ENCODE data around the gene PTDSS2.

Gene PTDSS2

DNA sequence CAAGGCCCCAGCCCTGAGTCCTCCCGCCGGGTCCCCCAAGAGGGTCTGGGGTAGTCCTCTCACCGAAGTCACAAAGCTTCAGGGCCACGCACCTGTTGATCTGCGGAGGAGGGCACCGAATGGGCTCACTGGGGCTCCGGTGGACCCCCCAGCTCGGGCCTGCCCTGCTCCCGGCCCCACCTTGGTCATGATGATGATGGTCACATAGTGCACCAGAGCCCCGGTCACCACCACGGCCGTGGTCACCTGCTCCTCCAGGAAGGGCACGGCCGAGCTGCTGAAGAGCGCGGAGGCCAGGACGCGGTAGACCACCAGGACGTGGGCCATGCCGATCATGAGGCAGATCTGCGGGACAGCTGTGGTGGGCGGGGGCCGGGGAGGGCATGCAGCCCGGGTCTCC, 21.8 kb upstream of the PTDSS2 start:
- Histone ChIP-seq H3K4me1 (ENCODE audit: low read length) (no peaks in the 10 kb centered on the region), H3K4me3 (ENCODE audit: low read length) (no peak overlapping the region), H3K79me2 (ENCODE audit: low read length) (no peaks in the 10 kb centered on the region), H4K20me1 (ENCODE audit: insufficient read depth, low read length) (no peaks in the 10 kb centered on the region), H3K9me2 (replicated peaks; ENCODE audit: insufficient read depth, low read length) (no peaks in the 10 kb centered on the region), H2AFZ (ENCODE audit: low read length) (no peak overlapping the region), H3K4me2 (ENCODE audit: low read depth, low read length) (no peak overlapping the region), H3K9me3 (replicated peaks; ENCODE audit: insufficient read depth, low read length) (no peaks in the 10 kb centered on the region), H3K36me3 (replicated peaks; ENCODE audit: insufficient read depth, low read length) (no peaks in the 10 kb centered on the region), H3K27ac (ENCODE audit: low read length) (no peak overlapping the region), H3K9ac (ENCODE audit: low read length) (no peak overlapping the region), H3F3A (ENCODE audit: insufficient read depth, low read length) (no peaks in the 10 kb centered on the region), H3K27me3 (replicated peaks; ENCODE audit: insufficient read depth, low read length) (peaks cover 31% of the 10 kb centered on the region)
- no peak for DNase-seq
- no peak for TF ChIP-seq EZH2 (optimal IDR thresholded peaks at IDR 0.05; ENCODE audit: low read depth, low read length)
- TF ChIP-seq, protein P1, sequence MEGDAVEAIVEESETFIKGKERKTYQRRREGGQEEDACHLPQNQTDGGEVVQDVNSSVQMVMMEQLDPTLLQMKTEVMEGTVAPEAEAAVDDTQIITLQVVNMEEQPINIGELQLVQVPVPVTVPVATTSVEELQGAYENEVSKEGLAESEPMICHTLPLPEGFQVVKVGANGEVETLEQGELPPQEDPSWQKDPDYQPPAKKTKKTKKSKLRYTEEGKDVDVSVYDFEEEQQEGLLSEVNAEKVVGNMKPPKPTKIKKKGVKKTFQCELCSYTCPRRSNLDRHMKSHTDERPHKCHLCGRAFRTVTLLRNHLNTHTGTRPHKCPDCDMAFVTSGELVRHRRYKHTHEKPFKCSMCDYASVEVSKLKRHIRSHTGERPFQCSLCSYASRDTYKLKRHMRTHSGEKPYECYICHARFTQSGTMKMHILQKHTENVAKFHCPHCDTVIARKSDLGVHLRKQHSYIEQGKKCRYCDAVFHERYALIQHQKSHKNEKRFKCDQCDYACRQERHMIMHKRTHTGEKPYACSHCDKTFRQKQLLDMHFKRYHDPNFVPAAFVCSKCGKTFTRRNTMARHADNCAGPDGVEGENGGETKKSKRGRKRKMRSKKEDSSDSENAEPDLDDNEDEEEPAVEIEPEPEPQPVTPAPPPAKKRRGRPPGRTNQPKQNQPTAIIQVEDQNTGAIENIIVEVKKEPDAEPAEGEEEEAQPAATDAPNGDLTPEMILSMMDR (IDR thresholded peaks at IDR 0.05; ENCODE audit: low read length) = no peak
- TF ChIP-seq EZH2phosphoT487 (IDR thresholded peaks at IDR 0.05; ENCODE audit: low read length) = no peak

DNA sequence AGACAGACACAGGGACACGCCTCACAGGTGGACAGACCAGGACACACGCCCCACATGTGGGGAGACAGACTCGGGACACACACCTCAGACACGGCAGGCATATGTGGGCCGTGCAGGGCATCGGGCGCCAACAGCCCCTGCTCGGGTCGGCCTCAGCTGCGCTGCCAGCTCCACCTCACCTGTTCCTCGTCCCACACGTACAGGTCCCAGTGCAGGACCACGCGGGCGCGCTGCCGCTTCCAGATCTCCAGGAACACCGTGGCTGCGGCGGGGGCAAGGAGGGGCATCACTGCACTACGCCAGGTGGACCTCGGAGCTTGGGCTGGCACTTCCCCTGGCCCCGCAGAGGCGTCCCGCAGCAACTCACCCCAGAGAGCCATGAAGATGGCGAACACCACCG, 20.7 kb upstream of the PTDSS2 start:
- Histone ChIP-seq H3K79me2 (ENCODE audit: low read length) (no peaks in the 10 kb centered on the region), H3K9me2 (replicated peaks; ENCODE audit: insufficient read depth, low read length) (no peaks in the 10 kb centered on the region), H3K9ac (ENCODE audit: low read length) (no peak overlapping the region), H3K4me3 (ENCODE audit: low read length) (no peak overlapping the region), H3K27me3 (replicated peaks; ENCODE audit: insufficient read depth, low read length) (peaks cover 22% of the 10 kb centered on the region), H3F3A (ENCODE audit: insufficient read depth, low read length) (no peaks in the 10 kb centered on the region), H3K27ac (ENCODE audit: low read length) (no peak overlapping the region), H3K4me2 (ENCODE audit: low read depth, low read length) (no peak overlapping the region), H3K36me3 (replicated peaks; ENCODE audit: insufficient read depth, low read length) (no peaks in the 10 kb centered on the region), H3K9me3 (replicated peaks; ENCODE audit: insufficient read depth, low read length) (no peaks in the 10 kb centered on the region), H2AFZ (ENCODE audit: low read length) (no peak overlapping the region), H4K20me1 (ENCODE audit: insufficient read depth, low read length) (no peaks in the 10 kb centered on the region), H3K4me1 (ENCODE audit: low read length) (no peaks in the 10 kb centered on the region)
- no peak for DNase-seq
- TF ChIP-seq, protein P1 (IDR thresholded peaks at IDR 0.05; ENCODE audit: low read length) = no peak
- TF ChIP-seq EZH2 (optimal IDR thresholded peaks at IDR 0.05; ENCODE audit: low read depth, low read length) (no peak), EZH2phosphoT487 (IDR thresholded peaks at IDR 0.05; ENCODE audit: low read length) (no peak)

DNA sequence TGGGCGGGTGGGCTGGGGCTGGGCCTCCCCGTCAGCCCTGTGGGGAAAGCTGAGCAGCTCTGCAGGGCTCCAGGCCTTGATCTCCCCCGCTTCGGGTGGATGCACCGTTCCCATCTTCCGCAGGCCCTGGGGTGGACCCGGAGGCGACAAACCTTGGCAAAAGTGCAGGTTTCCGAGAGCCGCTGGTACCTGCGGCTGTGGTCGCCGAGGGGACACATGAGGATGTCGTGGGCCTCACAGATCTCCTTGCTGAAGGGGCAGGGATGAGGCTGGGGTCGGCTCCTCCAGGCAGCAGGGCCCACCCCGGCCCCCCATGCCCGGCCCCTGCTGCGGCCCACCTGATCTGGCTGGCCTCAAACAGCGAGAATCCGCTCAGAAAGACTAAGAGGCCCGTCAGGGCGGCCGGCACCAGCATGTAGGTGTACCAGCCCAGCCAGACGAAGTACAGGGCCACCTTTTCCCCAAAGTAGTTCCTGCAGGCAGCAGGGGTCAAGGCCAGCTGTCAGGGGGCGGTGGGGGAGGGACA, 20.1 kb upstream of the PTDSS2 start:
- TF ChIP-seq EZH2phosphoT487 (IDR thresholded peaks at IDR 0.05; ENCODE audit: low read length) (no peak), EZH2 (optimal IDR thresholded peaks at IDR 0.05; ENCODE audit: low read depth, low read length) (no peak)
- TF ChIP-seq, protein P1 (IDR thresholded peaks at IDR 0.05; ENCODE audit: low read length) = no peak
- H3K9me3 ChIP-seq (replicated peaks; ENCODE audit: insufficient read depth, low read length) = no peaks in the 10 kb centered on the region
- no peak overlapping the region for H3K9ac ChIP-seq (ENCODE audit: low read length)
- no peak overlapping the region for H3K4me3 ChIP-seq (ENCODE audit: low read length)
- H3K79me2 ChIP-seq (ENCODE audit: low read length) = no peaks in the 10 kb centered on the region
- peaks cover 17% of the 10 kb centered on the region for H3K27me3 ChIP-seq (replicated peaks; ENCODE audit: insufficient read depth, low read length)
- no peak overlapping the region for H3K4me2 ChIP-seq (ENCODE audit: low read depth, low read length)
- DNase-seq = no peak
- no peaks in the 10 kb centered on the region for H4K20me1 ChIP-seq (ENCODE audit: insufficient read depth, low read length)
- no peaks in the 10 kb centered on the region for H3K9me2 ChIP-seq (replicated peaks; ENCODE audit: insufficient read depth, low read length)
- no peak overlapping the region for H2AFZ ChIP-seq (ENCODE audit: low read length)
- no peaks in the 10 kb centered on the region for H3K36me3 ChIP-seq (replicated peaks; ENCODE audit: insufficient read depth, low read length)
- no peaks in the 10 kb centered on the region for H3K4me1 ChIP-seq (ENCODE audit: low read length)
- no peak overlapping the region for H3K27ac ChIP-seq (ENCODE audit: low read length)
- no peaks in the 10 kb centered on the region for H3F3A ChIP-seq (ENCODE audit: insufficient read depth, low read length)
